ENCODE measurements around the gene MAPK9.

The MAPK9 gene

GRCh38 chr5:180201051-180201987 is 90.6 kb downstream of the MAPK9 start:
- DNase-seq = peak in 1 of 2 experiments; percentile 32

DNA sequence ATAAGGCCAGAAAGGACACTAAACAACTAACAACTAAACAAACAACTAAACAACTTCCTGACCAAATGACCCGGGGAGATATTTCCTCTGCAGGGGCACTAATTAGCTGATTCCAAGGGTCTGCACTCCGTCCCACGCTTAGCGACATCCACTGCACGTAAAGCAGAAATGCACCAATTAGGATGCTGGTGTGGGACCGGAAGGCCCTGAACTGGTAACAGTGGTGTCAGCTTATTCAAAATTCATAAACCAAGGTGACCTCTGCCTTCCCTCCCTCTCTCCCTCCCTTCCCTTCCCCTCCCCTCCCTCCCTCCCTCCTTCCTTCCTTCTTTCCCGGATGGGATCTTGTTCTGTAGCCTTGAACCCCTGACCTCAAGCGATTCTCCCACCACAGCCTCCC is 92.5 kb downstream of the MAPK9 start:
- no peak for DNase-seq

- DNase-seq = no peak
These were observed 93.7 kb downstream of the MAPK9 start for GRCh38 chr5:180198208-180198607.

DNA sequence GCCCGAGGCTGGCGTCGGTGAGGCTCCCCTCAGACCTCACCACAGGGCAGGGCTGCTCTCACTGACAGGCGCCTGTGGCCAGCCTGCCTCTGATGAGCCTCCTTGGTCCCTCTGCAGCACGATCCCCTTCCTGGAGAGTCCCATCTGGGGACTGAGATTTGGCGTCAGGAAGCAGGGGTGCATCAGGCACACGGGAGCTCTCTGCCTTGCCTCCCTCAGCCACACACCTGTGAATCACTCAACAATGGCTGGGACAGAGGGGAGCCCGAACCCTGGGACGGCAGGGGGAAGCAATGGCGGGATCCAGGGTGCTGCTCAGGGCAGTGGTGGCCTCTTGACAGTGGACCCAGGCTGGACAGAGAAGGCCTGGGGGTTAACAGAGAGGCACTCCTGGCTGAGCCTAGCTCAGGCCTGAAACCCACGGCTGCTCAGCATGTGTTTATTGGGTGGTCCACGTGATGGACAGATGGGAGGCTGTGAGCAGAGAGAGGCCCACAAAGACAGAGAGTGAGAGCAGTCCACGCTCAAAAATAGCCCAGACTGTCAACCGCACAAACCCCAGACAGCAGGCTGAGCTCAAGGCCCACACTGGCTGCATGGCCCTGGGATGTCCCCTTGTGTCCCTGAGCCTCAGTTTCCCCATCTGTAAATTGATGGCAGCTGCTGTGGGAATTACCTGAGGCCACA is 94.7 kb downstream of the MAPK9 start:
- DNase-seq = no peak

- DNase-seq = no peak
These were observed 97.2 kb downstream of the MAPK9 start for GRCh38 chr5:180194410-180195345.

DNA sequence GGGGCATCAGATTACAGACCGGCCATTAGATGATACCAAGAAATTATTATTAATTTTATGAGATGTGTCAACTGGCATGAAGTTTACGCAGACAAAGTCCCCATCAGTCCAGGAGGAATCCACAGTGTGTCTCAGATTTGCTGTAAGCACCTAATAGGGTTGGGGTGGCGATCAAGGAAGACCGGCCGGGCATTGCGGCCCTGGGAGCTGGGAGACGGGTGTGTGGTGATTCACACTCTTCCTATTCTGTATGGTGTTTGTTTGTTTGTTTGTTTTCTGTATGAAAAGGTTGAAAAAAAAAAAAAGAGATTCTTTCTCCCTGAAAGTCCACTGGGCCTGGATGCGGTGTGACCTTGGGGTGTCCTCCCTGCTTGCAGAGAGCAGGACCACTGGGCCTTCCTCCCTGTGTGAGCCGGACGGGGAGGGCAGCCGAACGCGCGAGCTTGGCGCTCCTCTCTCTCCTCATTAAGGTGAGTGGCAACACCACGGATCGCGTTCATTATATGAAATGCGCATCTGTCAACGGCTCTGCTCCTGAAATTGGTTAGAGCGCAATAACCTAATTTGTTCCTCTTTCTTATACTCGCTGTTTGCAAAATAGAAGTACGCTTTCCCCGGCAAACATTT is 98.0 kb downstream of the MAPK9 start:
- no peak for DNase-seq

GRCh38 chr5:180191716-180192115 is 100.2 kb downstream of the MAPK9 start:
- no peak for DNase-seq

DNA sequence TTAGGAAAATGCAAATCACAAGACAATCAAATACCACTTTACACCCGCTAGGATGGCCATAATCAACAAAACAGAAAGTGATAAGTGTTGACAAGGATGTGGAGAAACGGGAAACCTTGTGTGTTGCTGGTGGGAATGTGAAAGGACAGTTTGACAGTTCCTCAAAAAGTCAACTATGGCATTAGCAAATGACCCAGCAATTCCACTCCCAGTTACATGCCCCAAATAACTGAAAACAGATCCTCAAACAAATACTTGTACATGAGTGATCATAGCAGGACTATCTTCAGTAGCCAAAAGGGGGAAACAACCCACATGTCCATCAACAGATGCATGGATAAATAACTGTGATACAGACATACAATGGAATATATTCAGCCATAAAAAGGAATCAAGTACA is 104.1 kb downstream of the MAPK9 start:
- no peak for DNase-seq
